OCI-LY1 (cell line): ENCODE measurements around the gene UNCX.

Experiments used
- EZH2 ChIP-seq: fragments of 200-600 bp; sonication (generic), shearing (Covaris generic); IDR thresholded peaks from 2 replicates; pipeline ENCODE4 v1.8.0; 2017; ENCODE audit warnings: borderline replicate concordance, mixed run types, mild to moderate bottlenecking, antibody characterized with exemption, low read length, moderate library complexity, mixed read lengths
- TF ChIP-seq, protein P1 (sequence below): fragments of 200-600 bp; sonication (generic), shearing (Covaris generic); IDR thresholded peaks from 2 replicates; pipeline ENCODE4 v1.5.1; 2017; ENCODE audit warnings: mild to moderate bottlenecking, antibody characterized with exemption, low read length, moderate library complexity, mixed read lengths

DNA sequence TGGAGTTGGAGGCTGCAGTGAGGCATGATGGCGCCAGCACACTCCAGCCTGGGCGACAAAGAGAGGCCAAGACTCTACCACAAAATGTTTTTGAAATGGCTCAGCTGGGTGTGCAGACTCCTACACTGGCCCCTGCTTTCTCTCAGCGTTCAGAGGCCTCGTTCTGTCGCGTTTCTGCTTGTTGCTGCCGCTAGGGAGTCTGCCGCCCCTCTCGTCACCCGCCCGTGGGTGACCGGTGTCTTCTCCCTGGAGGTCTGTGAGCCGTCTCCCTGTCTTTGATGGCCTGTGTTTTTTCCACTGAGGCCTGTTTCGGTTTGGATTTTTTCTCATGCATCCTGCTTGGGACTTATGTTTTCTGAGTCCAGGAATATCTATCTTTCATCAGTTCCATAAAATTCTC is 23.6 kb upstream of the UNCX start:
- TF ChIP-seq, protein P1, sequence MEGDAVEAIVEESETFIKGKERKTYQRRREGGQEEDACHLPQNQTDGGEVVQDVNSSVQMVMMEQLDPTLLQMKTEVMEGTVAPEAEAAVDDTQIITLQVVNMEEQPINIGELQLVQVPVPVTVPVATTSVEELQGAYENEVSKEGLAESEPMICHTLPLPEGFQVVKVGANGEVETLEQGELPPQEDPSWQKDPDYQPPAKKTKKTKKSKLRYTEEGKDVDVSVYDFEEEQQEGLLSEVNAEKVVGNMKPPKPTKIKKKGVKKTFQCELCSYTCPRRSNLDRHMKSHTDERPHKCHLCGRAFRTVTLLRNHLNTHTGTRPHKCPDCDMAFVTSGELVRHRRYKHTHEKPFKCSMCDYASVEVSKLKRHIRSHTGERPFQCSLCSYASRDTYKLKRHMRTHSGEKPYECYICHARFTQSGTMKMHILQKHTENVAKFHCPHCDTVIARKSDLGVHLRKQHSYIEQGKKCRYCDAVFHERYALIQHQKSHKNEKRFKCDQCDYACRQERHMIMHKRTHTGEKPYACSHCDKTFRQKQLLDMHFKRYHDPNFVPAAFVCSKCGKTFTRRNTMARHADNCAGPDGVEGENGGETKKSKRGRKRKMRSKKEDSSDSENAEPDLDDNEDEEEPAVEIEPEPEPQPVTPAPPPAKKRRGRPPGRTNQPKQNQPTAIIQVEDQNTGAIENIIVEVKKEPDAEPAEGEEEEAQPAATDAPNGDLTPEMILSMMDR, result no peak
- no peak for TF ChIP-seq EZH2
